ELF-1 (cell line): ENCODE data around the gene CELSR1.

Source experiments
- DNase-seq: peaks from one replicate; pipeline ENCODE4 v3.0.0-alpha.2; 2016; ENCODE audit warnings: low read depth, low spot score

The CELSR1 gene

DNA sequence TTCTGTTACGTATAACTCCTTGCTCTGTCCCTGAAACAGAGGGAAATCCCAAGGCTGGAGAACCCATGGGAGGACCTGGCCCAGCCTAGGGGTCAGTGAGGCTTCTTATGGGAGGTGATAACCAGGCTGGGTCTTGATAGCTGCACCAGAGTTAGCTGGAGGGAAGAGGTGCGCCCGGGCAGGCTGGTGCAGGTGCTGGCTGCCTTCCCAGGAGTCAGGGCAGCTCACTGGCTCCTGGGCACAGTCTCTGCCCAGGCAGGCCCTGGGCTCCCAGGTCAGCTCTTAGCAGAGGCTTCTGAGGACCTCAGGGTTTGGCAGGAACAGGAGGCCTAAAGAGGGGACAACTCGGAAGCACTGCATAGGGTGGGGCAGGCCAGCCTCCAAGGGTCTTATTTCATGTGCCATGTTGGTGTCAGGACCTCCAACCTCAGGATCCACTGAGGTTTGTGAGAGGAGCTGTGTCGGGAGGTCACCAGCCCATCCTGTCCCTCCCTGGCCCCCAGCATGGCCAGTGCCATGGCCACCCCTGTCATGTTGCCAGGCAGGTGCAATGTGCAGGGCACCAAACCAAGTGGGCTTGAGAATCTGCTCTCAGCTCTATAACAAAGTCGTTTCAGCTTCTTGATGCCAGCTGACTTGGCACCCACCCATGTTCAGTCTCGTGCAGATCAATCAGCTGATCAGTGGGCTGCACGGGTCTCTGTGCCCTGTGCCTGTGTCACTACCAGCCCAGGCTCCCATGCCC is 20.5 kb upstream of the CELSR1 start:
- DNase-seq = no peak

DNA sequence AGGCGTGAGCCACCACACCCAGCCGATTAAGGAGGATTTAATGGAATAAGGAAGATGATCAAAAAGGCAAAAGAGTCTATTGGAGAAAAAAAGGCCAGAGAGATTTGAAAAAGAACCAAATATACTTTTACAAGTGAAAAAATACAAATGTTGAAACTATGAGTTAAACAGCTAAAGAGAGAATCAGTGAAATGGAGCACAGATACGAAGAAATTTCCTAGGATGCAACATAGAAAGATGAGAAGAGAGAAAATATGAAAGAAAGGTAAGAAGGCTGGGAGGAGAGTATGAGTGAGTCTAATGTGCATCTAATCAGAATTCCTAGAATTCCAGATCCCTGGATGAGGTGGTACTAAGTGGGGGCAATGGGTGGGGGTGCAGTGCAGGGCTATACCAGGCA is 19.4 kb upstream of the CELSR1 start:
- DNase-seq = no peak

DNA sequence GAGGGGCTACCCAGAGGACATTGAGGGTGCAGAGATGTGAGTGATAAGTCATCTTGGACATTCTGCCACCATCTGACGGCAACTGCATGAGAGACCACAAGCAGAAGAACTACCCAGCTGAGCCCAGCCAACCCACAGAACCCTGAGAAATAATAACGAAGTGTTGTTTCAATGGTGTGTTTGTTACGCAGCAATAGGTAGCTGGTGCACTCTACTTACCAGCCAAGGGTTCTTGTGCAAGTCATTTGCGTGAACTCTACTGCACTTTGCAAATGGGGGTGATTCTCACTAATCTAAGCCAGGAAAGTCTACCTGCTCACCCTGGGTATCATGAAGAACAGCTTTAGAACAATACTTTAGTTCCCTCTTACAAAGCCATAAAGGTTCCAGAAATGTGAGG is 15.8 kb upstream of the CELSR1 start:
- DNase-seq = no peak

DNA sequence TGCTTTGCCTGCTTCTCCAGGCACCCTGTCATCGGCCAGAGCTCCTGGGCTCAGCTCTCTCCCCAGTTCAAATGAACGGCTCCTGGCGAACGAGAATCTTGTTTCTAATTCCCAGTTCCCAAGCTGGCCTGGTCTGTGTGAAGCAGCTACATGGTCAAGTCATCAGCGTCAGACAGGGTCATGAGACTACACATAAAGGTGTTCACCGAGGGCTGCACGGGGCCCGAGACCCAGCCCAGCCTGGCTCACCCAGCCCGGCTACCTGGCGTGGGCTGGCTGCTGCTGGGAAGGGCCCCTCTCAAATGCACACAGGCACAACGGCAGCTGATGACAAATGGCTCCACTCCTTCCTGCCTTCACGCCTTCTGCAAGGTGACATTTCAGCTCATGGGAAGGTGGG is 14.6 kb upstream of the CELSR1 start:
- DNase-seq = no peak

DNA sequence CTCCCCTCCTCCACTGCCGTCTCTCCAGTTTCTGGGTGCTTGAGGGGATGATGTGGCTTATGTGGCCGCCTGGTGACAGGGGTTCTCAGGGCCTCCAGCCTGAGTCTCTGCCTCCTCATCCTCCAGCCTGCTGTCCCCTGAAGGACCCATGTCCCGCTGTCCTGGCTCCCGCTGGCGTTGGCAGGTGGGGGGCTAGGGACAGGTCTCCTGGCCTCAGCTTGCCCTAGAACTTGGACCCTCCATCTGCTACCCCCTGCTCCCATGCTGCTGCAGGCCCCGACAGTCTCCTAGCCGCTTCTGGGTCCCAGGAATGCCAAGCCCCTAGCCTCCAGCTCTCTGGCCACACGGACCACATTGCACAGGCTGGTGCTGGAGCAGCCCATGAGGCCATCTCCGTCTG is 13.9 kb upstream of the CELSR1 start:
- DNase-seq = no peak

DNA sequence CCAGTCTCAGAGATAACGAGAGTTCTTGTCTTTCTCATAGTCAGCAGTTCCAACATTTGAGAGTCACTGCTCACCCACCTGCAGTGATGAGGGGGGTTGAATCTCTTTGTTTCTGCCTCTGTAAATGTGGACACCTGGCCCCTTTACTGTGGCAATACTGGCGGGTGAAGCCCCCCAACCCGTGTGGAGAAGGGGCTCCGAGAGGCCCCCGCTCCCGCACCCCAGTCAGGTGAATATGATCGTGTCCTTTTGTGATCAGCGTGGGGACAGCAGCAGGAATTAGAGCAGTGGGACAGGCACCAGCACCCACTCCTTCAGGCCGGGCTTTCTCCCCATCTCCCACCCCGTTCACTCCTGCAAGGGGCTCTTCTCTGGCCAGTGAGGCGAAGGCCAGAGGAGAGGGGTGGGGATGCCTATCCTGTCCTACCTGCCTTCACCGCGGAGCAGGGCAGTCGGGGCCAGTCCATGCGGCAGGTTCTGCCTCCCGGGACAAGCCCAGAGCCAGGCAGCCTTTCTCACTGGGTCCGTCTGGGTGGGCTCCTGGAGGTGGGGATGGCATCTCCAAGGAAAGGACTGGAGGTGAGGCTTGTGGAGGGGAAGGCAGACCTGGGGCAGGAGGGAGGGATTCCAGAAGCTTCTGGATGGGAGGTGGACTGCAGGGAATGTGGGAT is 12.7 kb upstream of the CELSR1 start:
- DNase-seq = no peak

DNA sequence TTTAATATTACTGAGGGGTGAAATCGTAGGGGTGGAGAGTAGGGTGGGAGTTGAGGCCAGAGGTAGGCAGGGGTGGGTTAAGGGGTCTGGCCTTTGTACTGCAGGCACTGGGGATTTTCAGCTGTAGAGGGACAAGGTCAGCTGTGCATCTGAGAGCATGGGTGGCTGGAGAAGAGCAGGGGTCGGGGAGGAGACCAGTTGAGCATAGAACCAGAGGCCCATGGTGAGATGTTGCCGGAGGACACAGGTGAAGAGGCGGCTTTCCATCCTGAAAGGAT is 12.1 kb upstream of the CELSR1 start:
- no peak for DNase-seq

DNA sequence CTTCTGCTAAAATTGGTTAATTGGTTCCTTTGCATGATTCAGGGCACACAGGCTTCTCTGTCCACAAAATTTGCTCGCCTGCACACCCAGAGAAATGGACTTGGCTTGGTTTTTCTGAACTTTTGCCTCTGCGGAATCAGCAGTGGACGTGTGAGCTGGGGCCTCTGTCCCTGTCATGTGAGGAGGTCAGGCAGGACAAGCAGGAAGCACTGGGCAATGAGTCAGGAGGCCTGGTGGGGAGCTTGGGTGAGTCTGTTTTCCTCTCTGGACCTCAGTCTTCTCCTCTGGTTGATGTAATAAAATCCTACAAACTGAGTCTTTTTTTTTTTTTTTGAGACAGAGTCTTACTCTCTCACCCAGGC is 10.4 kb upstream of the CELSR1 start:
- peak; percentile 63 for DNase-seq

DNA sequence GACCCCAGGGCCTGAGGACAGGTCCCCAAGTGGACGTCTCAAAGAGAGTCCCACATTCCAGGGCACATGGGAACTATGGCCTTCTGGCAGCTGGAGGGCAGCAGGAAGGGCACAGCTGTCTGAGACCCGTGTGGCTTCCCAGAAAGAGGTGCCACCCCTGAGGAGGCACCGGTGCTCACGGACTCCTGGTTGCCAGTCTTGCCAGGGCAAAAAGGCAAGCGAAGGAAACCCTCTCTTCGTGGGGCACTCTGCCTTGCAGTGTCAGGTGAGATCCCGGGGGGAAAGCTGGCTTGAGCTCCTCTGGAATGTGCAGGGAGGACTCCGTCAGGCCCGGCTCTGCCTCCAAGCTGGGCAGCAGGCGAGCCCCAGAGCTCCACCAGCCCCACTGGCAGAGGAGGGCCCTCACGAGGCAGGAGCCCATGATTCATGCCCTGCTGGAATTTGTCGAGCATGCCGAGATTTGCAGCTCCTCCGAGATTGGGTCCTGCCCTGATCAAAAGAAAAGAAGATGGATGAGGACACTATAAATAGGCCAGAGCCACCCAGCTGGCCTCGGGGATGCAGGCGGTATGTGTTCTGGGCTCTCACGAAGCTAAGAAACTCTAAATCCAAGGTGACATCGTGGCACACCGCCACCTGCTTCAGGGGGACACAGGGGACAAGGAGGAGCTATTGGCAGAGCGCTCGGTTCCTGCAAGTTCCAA is 9.9 kb upstream of the CELSR1 start:
- peak; percentile 72 for DNase-seq

DNA sequence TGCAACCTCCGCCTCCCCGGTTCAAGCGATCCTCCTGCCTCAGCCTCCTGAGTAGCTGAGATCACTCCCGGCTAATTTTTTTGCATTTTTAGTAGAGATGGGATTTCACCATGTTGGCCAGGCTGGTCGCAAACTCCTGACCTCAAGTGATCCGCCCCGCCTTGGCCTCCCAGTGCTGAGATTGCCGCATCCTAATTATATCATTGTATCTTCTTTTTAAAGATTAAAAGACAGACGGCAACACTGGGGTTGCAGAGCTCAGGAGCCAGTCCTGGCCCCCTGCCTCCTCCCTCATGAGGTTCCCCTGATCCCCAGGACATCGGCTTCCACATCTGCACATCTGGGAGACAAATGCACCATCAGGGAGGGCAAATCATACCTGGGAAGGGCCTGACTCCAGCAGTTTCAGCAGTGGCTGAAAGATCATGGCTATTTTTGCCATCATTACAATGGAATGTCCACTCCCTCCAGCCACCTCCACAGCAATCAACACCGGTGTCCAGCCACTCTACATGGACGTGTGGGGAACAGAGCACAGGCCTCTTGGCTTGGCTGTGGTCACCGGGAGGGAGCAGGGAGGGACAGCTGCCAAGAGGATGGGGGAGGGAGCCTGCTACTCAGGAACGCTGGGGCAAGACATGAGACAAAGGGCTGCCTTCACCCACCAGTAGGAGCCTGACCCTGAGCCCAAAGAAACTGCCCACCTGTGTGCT is 9.2 kb upstream of the CELSR1 start:
- DNase-seq = no peak

DNA sequence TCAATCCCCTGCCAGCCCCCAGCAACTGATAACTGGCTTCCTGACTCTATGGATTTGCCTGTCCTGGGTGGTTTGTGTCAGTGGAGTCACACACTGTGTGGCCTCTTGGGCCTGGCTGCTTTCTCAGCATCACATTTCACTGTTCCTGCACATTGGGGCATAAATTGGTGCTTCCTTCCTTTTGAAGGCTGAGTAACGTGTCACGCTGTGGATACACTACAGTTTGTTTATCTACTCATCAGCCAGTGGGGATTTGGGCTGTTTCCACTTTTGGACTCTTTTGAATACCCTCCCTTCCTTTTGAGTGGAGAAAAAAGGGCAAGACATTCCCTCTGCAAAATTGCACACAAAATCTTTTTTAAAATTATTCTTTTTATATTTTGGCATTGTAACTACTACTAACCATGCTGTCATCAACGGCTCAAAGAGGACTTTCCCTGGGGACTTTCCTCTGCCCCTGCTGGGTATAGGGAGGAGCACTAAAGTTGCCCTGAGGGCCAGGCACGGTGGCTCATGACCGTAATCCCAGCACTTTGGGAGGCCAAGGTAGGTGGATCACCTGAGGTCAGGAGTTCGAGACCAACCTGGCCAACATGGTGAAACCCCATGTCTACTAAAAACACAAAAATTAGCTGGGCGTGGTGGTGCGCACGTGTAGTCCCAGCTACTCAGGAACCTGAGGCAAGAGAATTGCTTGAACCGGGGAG is 7.8 kb upstream of the CELSR1 start:
- DNase-seq = no peak

DNA sequence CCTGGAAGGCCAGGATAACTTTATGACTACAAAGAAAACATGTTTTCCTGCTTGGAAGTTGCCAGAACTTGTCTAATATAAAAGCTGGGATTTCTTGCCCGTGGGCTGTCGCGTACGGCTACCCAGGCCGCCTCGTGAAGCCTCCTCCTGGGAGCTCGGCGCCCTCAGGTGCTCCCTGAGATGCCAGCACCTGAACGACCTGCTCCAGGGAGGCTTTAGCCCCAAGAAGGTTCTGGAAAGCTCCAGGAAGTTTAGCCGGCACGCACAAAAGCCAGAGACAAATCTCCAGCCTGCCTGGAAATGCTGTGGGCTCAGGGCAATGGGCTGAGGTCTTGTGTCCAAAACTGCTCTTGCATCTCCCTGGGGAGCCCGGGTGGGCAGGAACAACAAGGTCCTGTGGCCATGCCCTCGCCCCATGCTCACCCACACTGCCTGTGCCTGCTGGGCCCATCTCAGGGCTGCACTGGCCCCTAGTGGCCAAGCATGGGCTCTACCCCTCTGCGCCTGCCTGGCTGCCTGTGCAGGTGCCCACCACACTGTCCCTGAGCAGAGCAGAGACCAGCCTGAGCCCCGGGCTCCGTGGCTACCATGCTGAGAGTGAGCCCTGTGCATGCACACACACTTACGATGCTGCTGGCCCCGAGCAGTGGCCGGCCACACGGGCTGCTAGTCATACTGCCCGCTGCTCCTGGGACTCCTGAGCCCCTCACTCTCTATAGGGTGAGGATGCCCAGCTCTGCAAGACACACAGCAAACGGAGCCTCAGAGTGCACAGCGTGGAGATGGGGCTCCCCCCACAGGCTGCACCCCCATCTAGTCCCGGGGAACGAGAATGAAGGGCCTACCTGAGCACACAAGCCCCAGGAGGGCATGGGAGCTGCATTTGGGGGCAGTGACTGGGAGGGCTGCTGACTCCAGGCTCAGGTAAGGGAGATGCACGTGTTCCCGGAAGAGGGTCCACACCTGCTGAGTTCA is 4.9 kb upstream of the CELSR1 start:
- DNase-seq = peak; percentile 85

DNA sequence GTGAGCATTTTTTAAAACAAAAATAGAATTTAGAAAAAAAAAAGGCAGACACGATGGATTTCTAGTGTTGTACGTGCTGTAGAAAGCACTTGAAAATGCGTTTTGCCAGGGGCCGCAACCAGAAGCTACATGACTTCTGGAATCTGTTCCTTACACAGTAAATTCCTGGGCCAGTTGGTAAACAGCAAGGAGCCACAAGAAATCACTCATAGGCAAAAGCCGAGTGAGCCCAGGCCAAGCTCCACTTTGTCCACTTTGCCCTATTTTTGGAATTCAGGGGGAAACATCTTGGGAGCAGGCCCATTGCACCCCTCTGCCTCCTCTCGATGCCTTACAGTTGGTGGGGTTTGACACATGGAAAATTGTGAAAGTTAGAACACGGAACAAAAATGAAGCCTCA is 4.1 kb upstream of the CELSR1 start:
- DNase-seq = no peak

DNA sequence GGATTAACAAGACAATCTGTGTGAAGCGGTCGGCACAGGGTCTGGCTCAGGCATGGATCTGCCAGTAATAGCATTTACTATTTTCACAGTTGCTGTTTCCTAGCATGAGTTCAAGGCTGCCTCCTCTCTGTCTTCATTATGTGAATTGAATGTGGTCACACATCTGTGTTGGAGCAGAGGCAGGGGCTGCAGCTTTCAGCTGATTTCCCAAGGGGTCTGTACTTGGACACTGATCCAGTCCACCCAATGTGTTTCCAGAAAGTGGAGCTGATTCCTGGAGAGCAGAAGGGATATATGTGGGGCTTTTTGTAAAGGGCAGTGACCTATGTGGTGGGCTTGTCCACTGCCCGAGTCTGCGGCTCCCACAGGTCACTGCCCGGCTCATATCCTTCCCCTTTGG is 3.5 kb upstream of the CELSR1 start:
- no peak for DNase-seq

DNA sequence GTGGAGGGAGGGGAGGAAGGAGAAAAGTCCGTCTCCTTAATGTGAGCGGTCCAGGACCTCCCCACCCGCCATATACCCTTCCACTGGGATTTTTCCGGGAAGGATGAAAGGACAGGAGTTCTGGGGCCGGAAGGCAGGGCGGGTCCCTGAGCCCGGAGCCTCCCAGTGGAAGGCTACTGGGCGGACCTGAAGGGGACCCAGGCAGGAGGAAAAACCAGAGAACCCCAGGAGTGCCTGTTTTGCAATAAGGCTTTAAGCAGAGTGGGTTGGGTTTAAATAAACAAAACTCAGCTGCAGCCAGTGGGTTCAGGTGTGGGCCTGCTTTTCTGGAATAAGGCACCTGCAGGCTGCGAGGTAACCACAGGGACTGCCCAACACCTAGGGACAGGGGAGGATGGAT is 1.7 kb upstream of the CELSR1 start:
- DNase-seq = no peak

DNA sequence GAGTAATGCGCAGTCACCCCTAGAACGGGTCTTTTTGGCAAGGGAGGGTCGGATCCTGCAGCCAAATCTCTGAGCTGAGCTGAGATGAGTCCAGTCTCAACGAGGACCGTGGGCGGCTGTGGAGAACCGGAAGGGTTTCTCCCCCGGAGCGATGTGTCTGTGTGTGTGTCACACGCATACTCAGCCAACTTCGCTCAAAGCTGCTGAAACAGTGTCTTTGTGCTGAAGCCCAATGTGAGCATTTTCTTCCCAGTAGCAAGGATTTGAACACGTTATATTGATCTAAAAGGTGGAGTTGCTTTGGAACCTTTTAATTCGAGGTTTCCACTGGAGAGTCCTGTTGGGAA is 1.4 kb upstream of the CELSR1 start:
- no peak for DNase-seq

DNA sequence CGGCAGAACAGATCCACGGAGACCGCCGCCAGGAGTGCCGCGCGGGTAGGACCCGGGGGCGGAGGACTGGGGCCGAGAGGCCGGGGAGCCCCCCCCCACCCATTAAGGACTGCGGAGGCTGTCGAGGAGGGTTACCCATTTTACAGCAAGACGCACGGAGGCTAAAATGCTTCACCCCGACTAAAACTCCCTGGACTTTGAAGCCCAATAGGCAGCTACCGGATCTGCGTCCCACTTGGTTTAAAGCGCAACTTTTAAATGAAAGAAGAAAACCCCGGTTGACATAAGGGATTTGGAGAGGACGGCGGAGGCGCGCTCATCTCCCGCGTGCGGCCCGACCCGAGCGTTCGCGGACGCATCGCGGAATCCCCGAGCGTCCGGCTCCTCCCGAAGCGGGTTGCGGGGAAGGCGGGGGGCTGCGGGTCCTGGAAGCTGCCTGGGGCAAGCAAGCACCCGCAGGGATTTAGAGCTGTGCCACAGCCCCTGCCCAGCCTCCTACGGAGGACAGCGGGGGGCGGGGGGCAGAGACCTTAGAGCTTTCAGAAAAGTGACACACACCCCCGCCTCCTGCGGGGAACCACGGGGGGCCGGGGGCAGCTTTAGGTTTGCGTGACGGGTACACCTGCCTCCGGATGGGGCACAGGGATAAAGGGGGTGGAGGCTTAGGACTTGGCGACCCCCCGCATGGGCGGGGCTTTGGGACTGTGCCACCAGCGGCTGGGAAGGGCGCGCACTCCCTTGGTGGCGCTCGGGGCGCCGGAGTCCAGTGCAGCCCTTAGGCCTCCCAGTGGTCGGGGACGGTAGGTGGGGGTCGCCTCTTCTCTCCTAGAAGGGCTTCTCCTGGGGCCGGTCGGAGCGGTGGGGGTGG is 760 bp upstream of the CELSR1 start:
- DNase-seq = no peak

DNA sequence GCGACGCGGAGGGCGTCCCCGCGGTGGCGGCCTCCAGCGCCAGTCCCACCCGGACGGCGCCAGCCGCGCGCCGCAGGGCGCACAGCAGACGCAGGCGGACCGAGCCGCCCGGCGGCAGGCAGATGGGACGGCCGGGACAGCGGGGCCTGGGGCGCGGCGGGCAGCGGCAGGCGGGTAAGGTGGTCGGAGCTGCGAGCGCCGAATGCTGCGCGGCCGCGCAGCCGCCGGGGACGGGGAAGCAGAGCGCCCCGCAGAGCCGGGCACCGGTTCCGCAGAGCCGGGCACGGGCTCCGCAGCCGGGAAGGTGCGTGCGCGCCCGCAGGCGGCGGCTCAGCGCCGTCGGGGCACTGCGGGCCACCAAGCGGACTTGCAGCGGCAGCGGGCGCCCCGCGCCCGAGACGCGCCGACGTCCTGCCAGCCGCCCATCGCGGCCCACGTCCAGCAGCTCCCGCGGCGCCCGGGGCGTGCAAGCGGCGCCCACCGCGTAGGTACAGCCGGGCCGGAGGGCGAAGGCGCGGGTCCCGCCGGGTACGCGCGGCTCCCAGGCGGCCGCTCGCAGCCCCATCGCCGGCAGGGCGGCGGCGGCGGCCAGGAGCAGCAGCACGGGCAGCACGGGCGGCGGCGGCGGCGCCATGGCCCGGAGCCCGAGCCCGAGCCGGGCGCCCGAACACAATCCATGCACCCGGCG is 739 bp downstream of the CELSR1 start:
- DNase-seq = no peak

DNA sequence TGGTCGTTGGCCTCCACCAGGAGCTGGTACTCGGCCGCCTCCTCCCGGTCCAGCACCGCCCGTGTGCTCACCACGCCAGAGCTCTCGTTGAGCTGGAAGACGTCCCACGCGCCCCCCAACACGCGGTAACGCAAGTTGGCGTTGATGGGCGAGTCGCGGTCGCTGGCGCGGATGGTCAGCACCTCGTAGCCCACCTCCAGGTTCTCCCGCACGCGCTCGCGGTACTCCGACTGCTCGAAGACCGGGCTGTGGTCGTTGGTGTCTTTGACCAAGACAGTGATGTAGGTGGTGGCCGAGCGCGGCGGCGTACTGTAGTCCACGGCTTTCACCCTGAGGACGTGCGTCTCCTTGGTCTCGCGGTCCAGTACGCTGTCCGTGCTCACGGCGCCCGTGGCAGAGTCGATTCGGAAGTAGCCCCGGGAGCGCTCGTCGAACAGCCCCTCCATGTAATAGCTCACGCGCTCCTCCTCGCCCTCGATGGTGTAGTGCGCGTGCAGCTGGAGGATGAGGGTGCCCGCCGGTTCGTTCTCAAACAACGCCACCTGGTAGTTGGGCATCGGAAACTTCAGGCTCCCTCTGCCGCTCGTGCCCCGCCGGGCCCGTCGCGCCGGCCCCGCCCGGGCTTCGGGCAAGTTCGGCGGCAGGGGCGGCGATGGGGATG is 1.4 kb downstream of the CELSR1 start:
- no peak for DNase-seq
